Spleen (tissue), 11 donors: ENCODE results near the gene TEAD1. TPM values are rescaled to one million over a fixed set of nuclear protein-coding genes. Genes with fewer than 3 reads are reported as not detected.

Experiments
- DNase-seq: peaks from one replicate; pipeline ENCODE4 v3.0.0-alpha.2; 2020
- H3K27ac ChIP-seq, 8 donors: fragments of 200-600 bp; sonication (generic) in 7 of 8; 1 replicate in 4 of 8; 2 replicates in 4 of 8; pipeline versions ENCODE4 v1.5.0 to v1.8.0; 2016 to 2021; ENCODE audit warnings: inconsistent platforms in 4 of 8, mild to moderate bottlenecking in 4 of 8, moderate library complexity in 1 of 8
- H3K27me3 ChIP-seq, 7 donors: fragments of 200-600 bp; sonication (generic) in 6 of 7; replicated peaks in 1 of 7; 1 replicate in 4 of 7; 2 replicates in 3 of 7; pipeline versions ENCODE4 v1.5.0 to v1.8.0; 2016 to 2021; ENCODE audit warnings: inconsistent platforms in 3 of 7, mild to moderate bottlenecking in 1 of 7
- H3K36me3 ChIP-seq, 6 donors: fragments of 200-600 bp; sonication (generic) in 5 of 6; 1 replicate in 4 of 6; 2 replicates in 2 of 6; pipeline versions ENCODE4 v1.5.0 to v1.8.0; 2016 to 2021; ENCODE audit warnings: inconsistent platforms in 2 of 6
- H3K4me1 ChIP-seq, 6 donors: fragments of 200-600 bp; sonication (generic) in 5 of 6; 1 replicate in 3 of 6; 2 replicates in 3 of 6; pipeline versions ENCODE4 v1.5.0 to v1.8.0; 2016 to 2021; ENCODE audit warnings: inconsistent platforms in 3 of 6
- H3K4me3 ChIP-seq, 8 donors: fragments of 200-600 bp; sonication (generic) in 7 of 8; 1 replicate in 4 of 8; 2 replicates in 4 of 8; pipeline versions ENCODE4 v1.5.0 to v1.8.0; 2016 to 2021; ENCODE audit warnings: inconsistent platforms in 4 of 8, mild to moderate bottlenecking in 4 of 8, moderate library complexity in 2 of 8
- H3K9me3 ChIP-seq, 8 donors: fragments of 200-600 bp; sonication (generic) in 7 of 8; 1 replicate in 4 of 8; 2 replicates in 4 of 8; pipeline versions ENCODE4 v1.5.0 to v1.8.0; 2016 to 2021; ENCODE audit warnings: inconsistent platforms in 4 of 8
- POLR2A ChIP-seq, 3 donors: fragments of 450-650 bp; IDR thresholded peaks; one replicate each; pipeline ENCODE4 v1.5.1; 2017; ENCODE audit warnings: antibody characterized with exemption in 3 of 3, mild to moderate bottlenecking in 1 of 3
- POLR2AphosphoS5 ChIP-seq, 3 donors: sonication (generic); formaldehyde crosslinking; IDR thresholded peaks; one replicate each; pipeline ENCODE4 v1.5.1; 2017; ENCODE audit warnings: antibody characterized with exemption in 3 of 3
- WGBS, 5 donors: extraction: QIAGEN DNeasy Blood & Tissue Kit in 3 of 5; methylation state at CpG; one replicate each; pipeline versions ENCODE4 v1.1.5 to v1.1.7; 2013 to 2018; 5-methylcytosine and 5-hydroxymethylcytosine counted together
- intact Hi-C: fragments of 100-400 bp; cut with DNase I; formaldehyde crosslinking; loops from one replicate; pipeline ENCODE4 v1.15.0; 2023; ENCODE audit warnings: low total_unique reads
- polyA plus RNA-seq, 3 donors: library from polyadenylated mRNA; stranded (reverse); fragments of 200-250 nt; gene quantifications; one replicate each; pipeline ENCODE4 v1.2.1, GENCODE V29; 2013
- total RNA-seq, 7 donors: library from RNA; depleted of rRNA in 3 of 7; stranded (reverse); fragments of >200 nt in 3 of 7; fragmentation: NEBNext Ultra II Directional in 4 of 7; extraction: Animal tissue kit (Norgen Biotek cat#: 25700) in 4 of 7; gene quantifications; one replicate each; pipeline versions ENCODE4 v1.1.0 to v1.2.1, GENCODE V29; 2016 to 2021
- TF ChIP-seq, protein P1 (sequence below), 11 experiments: fragments of 200-600 bp in 7 of 11; fragments of 450-650 bp in 4 of 11; sonication (generic) in 4 of 11; IDR thresholded peaks in 8 of 11; conservative IDR thresholded peaks in 3 of 11; 1 replicate in 7 of 11; 2 replicates in 4 of 11; pipeline versions ENCODE4 v1.4.0 to v1.8.0; 2016 to 2021; ENCODE audit warnings: antibody characterized with exemption in 11 of 11, inconsistent platforms in 4 of 11, mild to moderate bottlenecking in 1 of 11
- donor health status: healthy with polysubstance abuse.
- donor health status: DM: no; HTN: no; CAD: no; lungs with moderate emphysema.
- donor health status: DM: no; HTN: no; CAD: no.
- donor health status: Bipolar disorder and iron deficiency.
- donor health status: healthy.
- donor health status: DM: no; HTN: no; CAD: no.
- donor health status: DM: yes; HTN: yes; CAD: no.

The TEAD1 gene
- total and polyA plus RNA-seq, 10 donors = 0.93 to 46.0 (median 18.6) TPM

DNA sequence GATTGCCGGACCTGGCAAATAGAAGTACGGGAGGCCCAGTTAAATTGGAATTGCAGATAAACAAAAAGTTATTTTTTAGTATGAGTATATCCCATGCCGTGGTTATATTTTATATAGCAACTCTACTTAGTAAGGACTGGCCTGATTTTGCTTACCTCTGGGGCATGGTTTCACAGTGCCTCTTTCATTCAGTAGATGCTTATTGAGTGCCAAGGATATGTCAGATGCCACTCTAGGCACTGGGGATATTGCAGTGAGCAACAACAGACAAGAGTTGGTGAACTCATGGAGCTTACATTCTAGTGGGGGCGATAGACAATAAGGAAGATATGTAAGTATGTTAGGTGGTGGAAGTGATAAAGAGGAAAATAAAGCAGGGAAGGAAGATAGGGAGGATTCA is 112.2 kb downstream of the TEAD1 start:
- Histone ChIP-seq H3K27me3 (no peaks in the 10 kb centered on the region), H3K4me3 (no peak overlapping the region), H3K36me3 (no peaks in the 10 kb centered on the region), H3K27ac (no peak overlapping the region), H3K9me3 (no peaks in the 10 kb centered on the region), H3K4me1 (no peaks in the 10 kb centered on the region)
- DNase-seq = no peak
- WGBS, 5 donors = 84 to 97% (median 89%) methylated on average over 4 of the region's 4 CpGs
- intact Hi-C loops = no loop called here
- TF ChIP-seq POLR2AphosphoS5 (IDR thresholded peaks at IDR 0.05) (no peak), POLR2A (IDR thresholded peaks at IDR 0.05) (no peak)
- TF ChIP-seq, protein P1, sequence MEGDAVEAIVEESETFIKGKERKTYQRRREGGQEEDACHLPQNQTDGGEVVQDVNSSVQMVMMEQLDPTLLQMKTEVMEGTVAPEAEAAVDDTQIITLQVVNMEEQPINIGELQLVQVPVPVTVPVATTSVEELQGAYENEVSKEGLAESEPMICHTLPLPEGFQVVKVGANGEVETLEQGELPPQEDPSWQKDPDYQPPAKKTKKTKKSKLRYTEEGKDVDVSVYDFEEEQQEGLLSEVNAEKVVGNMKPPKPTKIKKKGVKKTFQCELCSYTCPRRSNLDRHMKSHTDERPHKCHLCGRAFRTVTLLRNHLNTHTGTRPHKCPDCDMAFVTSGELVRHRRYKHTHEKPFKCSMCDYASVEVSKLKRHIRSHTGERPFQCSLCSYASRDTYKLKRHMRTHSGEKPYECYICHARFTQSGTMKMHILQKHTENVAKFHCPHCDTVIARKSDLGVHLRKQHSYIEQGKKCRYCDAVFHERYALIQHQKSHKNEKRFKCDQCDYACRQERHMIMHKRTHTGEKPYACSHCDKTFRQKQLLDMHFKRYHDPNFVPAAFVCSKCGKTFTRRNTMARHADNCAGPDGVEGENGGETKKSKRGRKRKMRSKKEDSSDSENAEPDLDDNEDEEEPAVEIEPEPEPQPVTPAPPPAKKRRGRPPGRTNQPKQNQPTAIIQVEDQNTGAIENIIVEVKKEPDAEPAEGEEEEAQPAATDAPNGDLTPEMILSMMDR (IDR thresholded peaks at IDR 0.05 in 8 of 11, conservative IDR thresholded peaks at IDR 0.05 in 3 of 11) = no peak

DNA sequence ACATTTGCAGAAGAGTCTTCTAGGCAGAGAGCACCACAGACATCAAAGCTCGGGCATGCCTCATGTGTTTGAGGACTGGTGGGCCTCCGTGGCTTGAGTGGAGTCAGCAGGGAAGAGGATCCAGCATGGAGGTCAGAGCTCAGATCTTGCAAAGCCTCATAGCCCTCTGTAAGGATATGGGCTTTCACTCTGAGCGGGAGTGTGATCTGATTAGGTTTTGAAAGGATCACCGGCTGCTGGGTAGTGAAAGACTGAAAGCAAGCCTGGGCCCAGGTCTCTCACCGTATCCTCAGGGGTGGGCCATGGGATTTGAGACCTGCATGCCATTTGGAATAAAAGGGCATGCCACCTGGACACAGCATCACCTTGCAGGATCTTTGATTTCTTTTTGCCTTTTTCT is 112.7 kb downstream of the TEAD1 start:
- Histone ChIP-seq H3K9me3 (no peaks in the 10 kb centered on the region), H3K27ac (no peak overlapping the region), H3K36me3 (no peaks in the 10 kb centered on the region), H3K4me1 (no peaks in the 10 kb centered on the region), H3K27me3 (no peaks in the 10 kb centered on the region), H3K4me3 (no peak overlapping the region)
- WGBS, 5 donors = 87 to 93% (median 89%) methylated on average over 5 of the region's 5 CpGs
- TF ChIP-seq POLR2A (IDR thresholded peaks at IDR 0.05) = no peak
- TF ChIP-seq, protein P1 (IDR thresholded peaks at IDR 0.05 in 8 of 11, conservative IDR thresholded peaks at IDR 0.05 in 3 of 11) = no peak
- TF ChIP-seq POLR2AphosphoS5 (IDR thresholded peaks at IDR 0.05) = no peak
- DNase-seq = no peak
- intact Hi-C loops = no loop called here

DNA sequence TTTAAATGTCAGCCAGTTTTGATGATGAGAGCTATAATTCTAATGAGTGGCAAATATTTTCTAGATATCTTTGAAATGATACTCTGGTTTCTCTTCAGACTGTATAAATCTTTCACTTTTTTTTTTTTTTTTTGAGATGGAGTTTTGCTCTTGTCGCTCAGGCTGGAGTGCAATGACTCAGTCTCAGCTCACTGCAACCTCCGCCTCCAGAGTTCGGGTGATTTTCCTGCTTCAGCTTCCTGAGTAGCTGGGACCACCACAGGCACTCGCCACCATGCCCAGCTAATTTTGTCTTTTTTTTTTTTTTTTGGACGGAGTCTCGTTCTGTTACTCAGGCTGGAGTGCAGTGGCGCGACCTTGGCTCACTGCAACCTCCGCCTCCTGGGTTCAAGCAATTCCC is 113.6 kb downstream of the TEAD1 start:
- no peaks in the 10 kb centered on the region for H3K36me3 ChIP-seq
- intact Hi-C loops = no loop called here
- DNase-seq = no peak
- no peak overlapping the region for H3K27ac ChIP-seq
- H3K4me3 ChIP-seq = no peak overlapping the region
- no peaks in the 10 kb centered on the region for H3K27me3 ChIP-seq
- WGBS, 5 donors = 56 to 72% (median 70%) methylated on average over 9 of the region's 9 CpGs
- no peak for TF ChIP-seq POLR2A (IDR thresholded peaks at IDR 0.05)
- TF ChIP-seq, protein P1 (IDR thresholded peaks at IDR 0.05 in 8 of 11, conservative IDR thresholded peaks at IDR 0.05 in 3 of 11) = no peak
- no peak for TF ChIP-seq POLR2AphosphoS5 (IDR thresholded peaks at IDR 0.05)
- no peaks in the 10 kb centered on the region for H3K4me1 ChIP-seq
- H3K9me3 ChIP-seq = no peaks in the 10 kb centered on the region

DNA sequence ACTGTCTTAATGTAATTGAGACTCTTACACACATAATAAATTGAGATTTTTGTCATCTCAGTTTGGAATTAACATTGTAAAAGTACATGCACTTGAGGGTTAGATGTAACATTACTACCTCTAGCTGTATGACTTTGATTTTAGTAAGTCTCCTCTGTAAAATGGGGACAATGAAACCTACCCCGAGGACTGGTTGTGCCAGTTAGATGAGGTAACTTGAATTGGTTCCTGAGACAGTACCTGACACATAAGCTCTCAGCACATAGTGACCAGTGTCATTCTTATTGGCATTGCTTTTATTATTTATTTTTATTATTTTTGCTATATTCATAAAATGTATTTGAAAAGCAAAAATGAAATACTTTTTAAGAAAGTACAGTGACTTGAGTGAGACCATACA is 114.8 kb downstream of the TEAD1 start:
- no peaks in the 10 kb centered on the region for H3K9me3 ChIP-seq
- no peaks in the 10 kb centered on the region for H3K27me3 ChIP-seq
- no peak for TF ChIP-seq POLR2AphosphoS5 (IDR thresholded peaks at IDR 0.05)
- TF ChIP-seq, protein P1 (IDR thresholded peaks at IDR 0.05 in 8 of 11, conservative IDR thresholded peaks at IDR 0.05 in 3 of 11) = no peak
- no peak for TF ChIP-seq POLR2A (IDR thresholded peaks at IDR 0.05)
- H3K4me3 ChIP-seq = no peak overlapping the region
- intact Hi-C loops = no loop called here
- WGBS, 5 donors = 75 to 93% (median 88%) methylated on average over 1 of the region's 1 CpG
- no peak overlapping the region for H3K27ac ChIP-seq
- DNase-seq = no peak
- H3K36me3 ChIP-seq = no peaks in the 10 kb centered on the region
- no peaks in the 10 kb centered on the region for H3K4me1 ChIP-seq
